ENCODE data around the gene DBT.

DNA sequence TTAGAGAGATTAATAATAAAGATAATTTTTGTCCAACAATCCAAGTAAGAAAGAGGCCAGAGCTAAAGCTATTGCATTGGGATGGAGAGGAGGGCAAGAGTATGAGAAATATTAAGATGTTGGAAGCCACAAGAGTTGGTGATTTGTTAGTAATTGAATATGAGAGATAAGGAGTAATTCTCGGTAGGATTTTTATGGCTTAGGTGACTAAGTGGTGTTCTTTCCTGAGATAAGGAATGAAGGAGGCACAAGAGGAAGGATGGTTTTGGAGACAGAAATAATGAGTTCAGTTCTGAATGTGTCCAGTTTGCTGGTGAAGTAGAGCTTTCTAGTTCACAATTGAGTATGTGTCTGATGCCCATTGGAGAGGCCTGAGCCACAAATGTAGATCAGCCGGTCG is 107.3 kb downstream of the DBT start:
- TF ChIP-seq, protein P1, sequence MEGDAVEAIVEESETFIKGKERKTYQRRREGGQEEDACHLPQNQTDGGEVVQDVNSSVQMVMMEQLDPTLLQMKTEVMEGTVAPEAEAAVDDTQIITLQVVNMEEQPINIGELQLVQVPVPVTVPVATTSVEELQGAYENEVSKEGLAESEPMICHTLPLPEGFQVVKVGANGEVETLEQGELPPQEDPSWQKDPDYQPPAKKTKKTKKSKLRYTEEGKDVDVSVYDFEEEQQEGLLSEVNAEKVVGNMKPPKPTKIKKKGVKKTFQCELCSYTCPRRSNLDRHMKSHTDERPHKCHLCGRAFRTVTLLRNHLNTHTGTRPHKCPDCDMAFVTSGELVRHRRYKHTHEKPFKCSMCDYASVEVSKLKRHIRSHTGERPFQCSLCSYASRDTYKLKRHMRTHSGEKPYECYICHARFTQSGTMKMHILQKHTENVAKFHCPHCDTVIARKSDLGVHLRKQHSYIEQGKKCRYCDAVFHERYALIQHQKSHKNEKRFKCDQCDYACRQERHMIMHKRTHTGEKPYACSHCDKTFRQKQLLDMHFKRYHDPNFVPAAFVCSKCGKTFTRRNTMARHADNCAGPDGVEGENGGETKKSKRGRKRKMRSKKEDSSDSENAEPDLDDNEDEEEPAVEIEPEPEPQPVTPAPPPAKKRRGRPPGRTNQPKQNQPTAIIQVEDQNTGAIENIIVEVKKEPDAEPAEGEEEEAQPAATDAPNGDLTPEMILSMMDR (IDR thresholded peaks at IDR 0.05), result no peak
- TF ChIP-seq POLR2A (IDR thresholded peaks at IDR 0.05), result no peak

All from tibial nerve (tissue), 3 donors.